Keratinocyte (primary cell): ENCODE measurements around the gene RNU5D-1. TPM values are rescaled to one million over a fixed set of nuclear protein-coding genes. Genes with fewer than 3 reads are reported as not detected.
A peak's percentile ranks its signal among the peaks of the same experiment; 100 is the strongest.
"Not testable (repeated sequence)": the region's sequence is repeated elsewhere in the genome, so short reads cannot be mapped to it uniquely, and the experiment has no call there.

Source experiments
- DNase-seq: peaks from one replicate; pipeline ENCODE4 v3.0.0-alpha.2; 2011; ENCODE audit warnings: low read depth, missing footprints, low spot score
- FAIRE-seq: peaks from 2 replicates; lab custom pipeline; 2011; peaks lifted over from hg19 to GRCh38; lab: Jason Lieb, UNC
- H2AFZ ChIP-seq: 2 replicates; pipeline ENCODE4 v1.6.0; 2012; ENCODE audit warnings: low read length, control low read depth, inconsistent platforms; ENCODE audit not compliant: control insufficient read depth
- H3K27ac ChIP-seq: 2 replicates; pipeline ENCODE4 v1.5.1; 2011; ENCODE audit warnings: low read length; ENCODE audit not compliant: control insufficient read depth, insufficient read depth
- H3K27me3 ChIP-seq: 3 replicates; pipeline ENCODE4 v1.6.0; 2011; ENCODE audit warnings: low read length; ENCODE audit not compliant: control insufficient read depth, insufficient read depth; ENCODE audit errors: extremely low read depth
- H3K36me3 ChIP-seq, 2 experiments: 2 replicates in 1 of 2; 3 replicates in 1 of 2; pipeline ENCODE4 v1.5.1; 2011; ENCODE audit warnings: low read length in 2 of 2, mild to moderate bottlenecking in 1 of 2; ENCODE audit not compliant: control insufficient read depth in 2 of 2, insufficient read depth in 2 of 2; ENCODE audit errors: extremely low read depth in 1 of 2
- H3K4me1 ChIP-seq: 3 replicates; pipeline ENCODE4 v1.5.1; 2011; ENCODE audit warnings: low read length; ENCODE audit not compliant: control insufficient read depth, insufficient read depth; ENCODE audit errors: extremely low read depth
- H3K4me2 ChIP-seq: 3 replicates; pipeline ENCODE4 v1.6.0; 2011; ENCODE audit warnings: low read depth, low read length; ENCODE audit not compliant: control insufficient read depth, insufficient read depth; ENCODE audit errors: extremely low read depth
- H3K4me3 ChIP-seq, 3 experiments: fragments of 200-600 bp in 1 of 3; sonication (generic) in 1 of 3; 2 replicates in 2 of 3; 3 replicates in 1 of 3; pipeline ENCODE4 v1.5.1; 2011 to 2016; ENCODE audit warnings: low read length in 3 of 3, mild to moderate bottlenecking in 3 of 3, control low read depth in 2 of 3, inconsistent platforms in 1 of 3, low read depth in 1 of 3, mixed read lengths in 1 of 3, mixed run types in 1 of 3, moderate library complexity in 1 of 3; ENCODE audit not compliant: control insufficient read depth in 2 of 3, insufficient read depth in 2 of 3; ENCODE audit errors: extremely low read depth in 1 of 3
- H3K79me2 ChIP-seq: 2 replicates; pipeline ENCODE4 v1.6.0; 2012; ENCODE audit warnings: low read length; ENCODE audit not compliant: control insufficient read depth, insufficient read depth
- H3K9ac ChIP-seq: 3 replicates; pipeline ENCODE4 v1.6.0; 2011; ENCODE audit warnings: low read length; ENCODE audit not compliant: control insufficient read depth, insufficient read depth; ENCODE audit errors: extremely low read depth
- H3K9me1 ChIP-seq: 3 replicates; pipeline ENCODE4 v1.6.0; 2011; ENCODE audit warnings: low read length; ENCODE audit not compliant: control insufficient read depth, insufficient read depth; ENCODE audit errors: extremely low read depth
- H3K9me3 ChIP-seq: 2 replicates; pipeline ENCODE4 v1.5.1; 2012; ENCODE audit warnings: low read depth, low read length; ENCODE audit not compliant: control insufficient read depth
- H4K20me1 ChIP-seq: 3 replicates; pipeline ENCODE4 v1.6.0; 2011; ENCODE audit warnings: low read length; ENCODE audit not compliant: control insufficient read depth, insufficient read depth; ENCODE audit errors: extremely low read depth
- EZH2 ChIP-seq: IDR thresholded peaks from one replicate; pipeline ENCODE4 v1.6.1; 2012; ENCODE audit warnings: inconsistent platforms, mild to moderate bottlenecking, low read length, moderate library complexity
- dilution Hi-C: fragments of 300-500 bp; cut with MboI; formaldehyde crosslinking; loops from one replicate; pipeline ENCODE4 v1.7.0; 2020; ENCODE audit warnings: low sequenced_read_pairs; ENCODE audit not compliant: extremely low pct_ligation_motif_present
- polyA plus RNA-seq, 5 experiments: library from polyadenylated mRNA; depleted of rRNA in 3 of 5; stranded (reverse) in 3 of 5; stranded (forward) in 1 of 5; unstranded in 1 of 5; fragments of >200 nt; gene quantifications; 1 replicate in 1 of 5; 2 replicates in 3 of 5; 3 replicates in 1 of 5; pipeline versions ENCODE4 v1.2.1 to v1.2.3, GENCODE V29; 2011 to 2012; ENCODE audit warnings: missing spikeins in 2 of 5, low read depth in 1 of 5, low replicate concordance in 1 of 5
- TF ChIP-seq, protein P1 (sequence below), 3 experiments: IDR thresholded peaks in 1 of 3; conservative IDR thresholded peaks in 1 of 3; optimal IDR thresholded peaks in 1 of 3; 2 replicates in 2 of 3; 3 replicates in 1 of 3; pipeline versions ENCODE3 to v1.5.1; 2011; ENCODE audit warnings: low read length in 3 of 3, mild to moderate bottlenecking in 3 of 3, moderate library complexity in 2 of 3, control low read depth in 1 of 3, inconsistent platforms in 1 of 3; ENCODE audit not compliant: insufficient read depth in 2 of 3; ENCODE audit errors: extremely low read depth in 1 of 3

Gene RNU5D-1
- polyA plus RNA-seq, 1 donor (not counting 4 experiments of a cell fraction or from before 2014, with no cell fraction given): not detected

DNA sequence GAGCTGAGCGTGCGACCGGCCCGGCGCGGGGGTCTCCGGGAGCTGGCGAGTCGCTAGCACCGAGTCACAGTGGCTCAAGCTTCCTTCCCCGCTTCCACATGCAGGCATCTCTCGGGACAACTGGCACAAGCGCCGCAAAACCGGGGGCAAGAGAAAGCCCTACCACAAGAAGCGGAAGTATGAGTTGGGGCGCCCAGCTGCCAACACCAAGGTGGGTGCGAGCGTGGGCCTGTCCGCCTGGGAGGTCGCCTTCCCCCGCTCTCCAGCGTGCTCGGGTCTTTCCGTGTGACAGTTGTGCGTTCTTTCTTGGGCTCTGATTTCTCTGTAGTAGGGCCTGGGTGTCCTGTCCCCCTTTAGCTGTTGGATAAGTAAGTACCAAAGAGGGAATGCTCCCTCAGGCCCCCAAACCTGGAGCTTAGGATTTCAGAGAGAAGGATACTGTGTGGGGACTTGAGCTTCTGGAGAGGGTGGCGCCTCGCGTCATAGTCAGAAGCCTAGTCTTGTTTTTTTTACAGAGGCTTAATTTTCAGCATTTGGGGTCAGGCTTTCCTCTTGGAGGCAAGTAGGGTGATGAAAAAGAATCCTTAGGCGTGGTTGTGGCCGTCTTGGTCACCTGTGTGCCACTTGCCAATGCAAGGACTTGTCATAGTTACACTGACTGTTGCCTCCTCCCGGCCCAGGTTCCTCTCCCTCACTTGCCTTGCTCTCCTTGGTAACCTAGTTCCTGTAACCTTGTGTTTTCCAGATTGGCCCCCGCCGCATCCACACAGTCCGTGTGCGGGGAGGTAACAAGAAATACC lies 45.2 kb upstream of the RNU5D-1 start:
- peak overlapping the region; percentile 85 to 94 (median 92) for H3K4me3 ChIP-seq
- H3K36me3 ChIP-seq: peaks cover 26 to 42% of the 10 kb centered on the region in 2 experiments
- no peaks in the 10 kb centered on the region for H3K9me1 ChIP-seq
- peaks cover 36% of the 10 kb centered on the region for H3K79me2 ChIP-seq
- H3K4me2 ChIP-seq: peak overlapping the region; percentile 92
- dilution Hi-C loops: no loop called here
- H2AFZ ChIP-seq: no peak overlapping the region
- H3K27me3 ChIP-seq: no peaks in the 10 kb centered on the region
- H3K27ac ChIP-seq: peak overlapping the region; percentile 97
- H3K4me1 ChIP-seq: peaks cover 17% of the 10 kb centered on the region
- peak overlapping the region; percentile 92 for H3K9ac ChIP-seq
- H4K20me1 ChIP-seq: peaks cover 19% of the 10 kb centered on the region
- H3K9me3 ChIP-seq: no peaks in the 10 kb centered on the region
- no peak for DNase-seq
- TF ChIP-seq, protein P1, sequence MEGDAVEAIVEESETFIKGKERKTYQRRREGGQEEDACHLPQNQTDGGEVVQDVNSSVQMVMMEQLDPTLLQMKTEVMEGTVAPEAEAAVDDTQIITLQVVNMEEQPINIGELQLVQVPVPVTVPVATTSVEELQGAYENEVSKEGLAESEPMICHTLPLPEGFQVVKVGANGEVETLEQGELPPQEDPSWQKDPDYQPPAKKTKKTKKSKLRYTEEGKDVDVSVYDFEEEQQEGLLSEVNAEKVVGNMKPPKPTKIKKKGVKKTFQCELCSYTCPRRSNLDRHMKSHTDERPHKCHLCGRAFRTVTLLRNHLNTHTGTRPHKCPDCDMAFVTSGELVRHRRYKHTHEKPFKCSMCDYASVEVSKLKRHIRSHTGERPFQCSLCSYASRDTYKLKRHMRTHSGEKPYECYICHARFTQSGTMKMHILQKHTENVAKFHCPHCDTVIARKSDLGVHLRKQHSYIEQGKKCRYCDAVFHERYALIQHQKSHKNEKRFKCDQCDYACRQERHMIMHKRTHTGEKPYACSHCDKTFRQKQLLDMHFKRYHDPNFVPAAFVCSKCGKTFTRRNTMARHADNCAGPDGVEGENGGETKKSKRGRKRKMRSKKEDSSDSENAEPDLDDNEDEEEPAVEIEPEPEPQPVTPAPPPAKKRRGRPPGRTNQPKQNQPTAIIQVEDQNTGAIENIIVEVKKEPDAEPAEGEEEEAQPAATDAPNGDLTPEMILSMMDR (optimal IDR thresholded peaks at IDR 0.05 in 1 of 3, IDR thresholded peaks at IDR 0.05 in 1 of 3, conservative IDR thresholded peaks at IDR 0.05 in 1 of 3; ENCODE audit: extremely low read depth in 1 of 3, insufficient read depth in 2 of 3, low read length in 3 of 3): no peak
- TF ChIP-seq EZH2: no peak
- FAIRE-seq: no peak

DNA sequence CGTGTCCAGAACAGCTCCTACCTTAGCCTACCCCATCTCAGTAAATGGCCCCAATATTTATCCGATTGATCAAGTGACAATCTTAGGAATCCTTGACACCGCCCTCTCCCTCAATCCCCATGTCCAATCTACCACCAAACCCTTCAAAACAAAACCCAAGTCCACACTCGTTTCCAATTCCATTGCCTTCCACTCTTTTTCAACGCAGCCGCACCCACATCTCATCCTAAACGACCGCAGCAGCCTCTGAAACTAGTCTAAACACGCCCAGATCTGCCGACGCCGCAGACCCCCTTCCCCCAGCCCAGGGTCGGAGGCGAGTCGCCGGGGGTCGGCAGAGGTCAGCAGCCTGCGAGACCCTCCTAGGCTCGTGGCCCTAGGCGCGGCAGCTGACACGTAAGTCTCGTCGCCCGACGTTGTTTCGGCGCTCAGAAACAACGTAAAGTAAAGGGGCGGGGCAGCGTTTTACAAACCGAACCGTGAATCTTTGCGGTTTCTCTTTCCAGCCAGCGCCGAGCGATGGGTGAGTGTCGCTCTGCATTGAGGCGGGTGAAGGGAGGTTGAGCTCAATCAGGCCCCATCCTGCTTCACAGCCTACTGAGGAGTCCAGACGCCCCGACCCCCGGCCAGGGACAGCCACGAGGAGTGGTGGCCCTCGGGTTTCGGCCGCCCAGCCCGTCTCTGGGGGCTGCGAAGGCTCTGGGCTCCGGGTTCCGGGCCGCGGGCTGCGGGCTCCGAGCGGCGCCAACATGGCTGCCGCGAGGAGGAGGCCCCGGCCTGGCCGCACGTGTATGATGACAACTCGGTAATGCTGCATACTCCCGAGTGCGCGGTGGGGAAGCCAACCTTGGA lies 44.3 kb upstream of the RNU5D-1 start, which contains the start of gene RPS8:
Gene RPS8 (plus strand): TSS at position 463 of the 852 bp plus-strand sequence. CDS start 57 bp downstream, at position 520.
- H3K4me1 ChIP-seq: peaks cover 17% of the 10 kb centered on the region
- H3K27ac ChIP-seq: peak within 1 kb of the TSS; percentile 97
- peaks cover 25 to 35% of the 10 kb centered on the region in 2 experiments for H3K36me3 ChIP-seq
- H3K4me2 ChIP-seq: peak within 1 kb of the TSS; percentile 92
- H3K27me3 ChIP-seq: no peaks in the 10 kb centered on the region
- peak; percentile 81 for DNase-seq
- H3K4me3 ChIP-seq: peak within 1 kb of the TSS; percentile 85 to 94 (median 92)
- peaks cover 19% of the 10 kb centered on the region for H4K20me1 ChIP-seq
- peak within 1 kb of the TSS; percentile 67 for H2AFZ ChIP-seq
- peak within 1 kb of the TSS; percentile 92 for H3K9ac ChIP-seq
- no peaks in the 10 kb centered on the region for H3K9me3 ChIP-seq
- peaks cover 36% of the 10 kb centered on the region for H3K79me2 ChIP-seq
- dilution Hi-C loops: no loop called here
- TF ChIP-seq, protein P1 (optimal IDR thresholded peaks at IDR 0.05 in 1 of 3, IDR thresholded peaks at IDR 0.05 in 1 of 3, conservative IDR thresholded peaks at IDR 0.05 in 1 of 3; ENCODE audit: extremely low read depth in 1 of 3, insufficient read depth in 2 of 3, low read length in 3 of 3): peak in 1 of 3 experiments; percentile 1
- no peak for TF ChIP-seq EZH2
- no peak for FAIRE-seq
- no peaks in the 10 kb centered on the region for H3K9me1 ChIP-seq

DNA sequence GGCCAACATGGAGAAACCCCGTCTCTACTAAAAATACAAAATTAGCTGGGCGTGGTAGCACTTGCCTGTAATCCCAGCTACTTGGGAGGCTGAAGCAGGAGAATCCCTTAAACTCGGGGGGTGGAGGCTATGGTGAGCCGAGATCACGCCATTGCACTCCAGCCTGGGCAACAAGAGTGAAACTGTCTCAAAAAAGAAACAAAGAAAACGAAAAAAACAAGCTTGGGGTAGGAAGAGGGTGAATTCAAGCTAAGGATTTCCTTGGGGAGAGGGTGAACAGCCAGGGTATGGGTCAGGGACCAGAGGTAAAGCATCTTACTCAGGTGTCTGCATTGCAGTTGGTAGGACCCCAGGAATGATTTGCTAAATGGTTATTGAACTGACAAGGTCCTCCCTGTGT lies 35.5 kb upstream of the RNU5D-1 start:
- DNase-seq, H2AFZ ChIP-seq, H3K9ac ChIP-seq, H3K79me2 ChIP-seq, H3K27me3 ChIP-seq, H3K4me1 ChIP-seq, H3K9me1 ChIP-seq, H4K20me1 ChIP-seq, H3K27ac ChIP-seq, dilution Hi-C loops, H3K4me2 ChIP-seq, H3K4me3 ChIP-seq, FAIRE-seq, H3K9me3 ChIP-seq: not testable (repeated sequence)
- peaks cover 0 to 17% of the 10 kb centered on the region in 2 experiments for H3K36me3 ChIP-seq
